K562 (cell line): ENCODE data around the gene MAD1L1. TPM values are rescaled to one million over a fixed set of nuclear protein-coding genes. Genes with fewer than 3 reads are reported as not detected.

ENCODE experiments used
- ATAC-seq: fragments of 200-7000 bp; cut with Tn5 transposase; 3 replicates; pipeline ENCODE4 v1.9.1; 2020; ENCODE audit warnings: moderate library complexity
- BruUV-seq: library from RNA; stranded (reverse); fragments of 400-500 nt; replicated peaks from 2 replicates; lab custom pipeline; 2021; lab: Mats Ljungman, UMichigan
- CTCF ChIA-PET: fragments of 300-600 bp; formaldehyde crosslinking; extraction: SDS; loops from one replicate; lab custom pipeline; 2021; ENCODE audit warnings: low intra/inter-chr PET ratio; lab: Yijun Ruan, JAX
- POLR2A ChIA-PET: fragments of 300-600, 350-650 bp; sonication (Branson Sonifier 250); formaldehyde crosslinking; extraction: SDS; loops from one replicate; lab custom pipeline; 2021; ENCODE audit warnings: antibody characterized with exemption, inconsistent platforms; lab: Yijun Ruan, JAX
- DNase-seq, 4 experiments: peaks; one replicate each; pipeline versions ENCODE4 v3.0.0 to v3.0.0-alpha.2; 2011 to 2018; ENCODE audit warnings: low spot score in 3 of 4, mixed read lengths in 3 of 4; ENCODE audit errors: extremely low read depth in 1 of 4
- FAIRE-seq: peaks from 2 replicates; lab custom pipeline; 2011; peaks lifted over from hg19 to GRCh38; lab: Jason Lieb, UNC
- H2AFZ ChIP-seq: 2 replicates; pipeline ENCODE4 v1.6.0; 2011; ENCODE audit warnings: low read depth, low read length, control low read depth, inconsistent platforms
- H3K27ac ChIP-seq: fragments of 200-600 bp; 3 replicates; pipeline ENCODE4 v1.8.0; 2011; ENCODE audit warnings: low read depth, mild to moderate bottlenecking, control low read depth, inconsistent platforms, low read length, moderate library complexity, mixed read lengths; ENCODE audit errors: extremely low read depth
- H3K27me3 ChIP-seq, 2 experiments: fragments of 300-600 bp in 1 of 2; 2 replicates in 1 of 2; 3 replicates in 1 of 2; pipeline versions ENCODE4 v1.6.0 to v1.8.0; 2011; ENCODE audit warnings: inconsistent platforms in 2 of 2, low read length in 2 of 2, mild to moderate bottlenecking in 1 of 2, mixed read lengths in 1 of 2, moderate library complexity in 1 of 2; ENCODE audit not compliant: control insufficient read depth in 2 of 2, insufficient read depth in 2 of 2
- H3K36me3 ChIP-seq: fragments of 300-600 bp; 3 replicates; pipeline ENCODE4 v1.8.0; 2011; ENCODE audit warnings: mild to moderate bottlenecking, low read length, inconsistent platforms; ENCODE audit not compliant: control insufficient read depth, insufficient read depth
- H3K4me1 ChIP-seq, 2 experiments: fragments of 200-600 bp in 1 of 2; replicated peaks in 1 of 2; 2 replicates in 1 of 2; 3 replicates in 1 of 2; pipeline versions ENCODE4 v1.5.1 to v1.8.0; 2011; ENCODE audit warnings: inconsistent platforms in 2 of 2, low read length in 2 of 2, mild to moderate bottlenecking in 1 of 2, mixed read lengths in 1 of 2, moderate library complexity in 1 of 2; ENCODE audit not compliant: control insufficient read depth in 2 of 2, insufficient read depth in 2 of 2
- H3K4me2 ChIP-seq: 2 replicates; pipeline ENCODE4 v1.6.1; 2011; ENCODE audit warnings: low read length, control low read depth, inconsistent platforms, mixed read lengths; ENCODE audit not compliant: insufficient read depth
- H3K4me3 ChIP-seq: fragments of 200-600 bp; sonication (generic), shearing (Covaris generic); 2 replicates; pipeline ENCODE4 v1.5.1; 2016; ENCODE audit warnings: control low read depth, inconsistent platforms
- H3K79me2 ChIP-seq: fragments of 200-600 bp; 3 replicates; pipeline ENCODE4 v1.8.0; 2011; ENCODE audit warnings: low read length, inconsistent platforms; ENCODE audit not compliant: control insufficient read depth, insufficient read depth
- H3K9ac ChIP-seq, 2 experiments: 2 replicates each; pipeline versions ENCODE4 v1.6.0 to v1.6.1; 2011; ENCODE audit warnings: low read depth in 2 of 2, low read length in 2 of 2, control low read depth in 1 of 2, inconsistent platforms in 1 of 2, mild to moderate bottlenecking in 1 of 2, mixed read lengths in 1 of 2; ENCODE audit not compliant: insufficient read depth in 1 of 2
- H3K9me1 ChIP-seq: one replicate; pipeline ENCODE4 v1.6.0; 2011; ENCODE audit warnings: inconsistent platforms, mild to moderate bottlenecking, low read length, moderate library complexity; ENCODE audit not compliant: control insufficient read depth, insufficient read depth
- H3K9me3 ChIP-seq: replicated peaks from 2 replicates; pipeline ENCODE4 v1.5.1; 2011; ENCODE audit warnings: low read depth, low read length, inconsistent platforms; ENCODE audit not compliant: control insufficient read depth, insufficient read depth
- H4K20me1 ChIP-seq: replicated peaks from 2 replicates; pipeline ENCODE4 v1.6.1; 2011; ENCODE audit warnings: low read length, inconsistent platforms, mixed read lengths; ENCODE audit not compliant: control insufficient read depth, insufficient read depth
- DACH1 ChIP-seq: fragments of 450-650 bp; IDR thresholded peaks from 2 replicates; pipeline ENCODE4 v1.6.1; 2018; ENCODE audit not compliant: partially characterized antibody
- RAD21 ChIP-seq, 2 experiments: fragments of 250-450 bp in 1 of 2; fragments of 450-650 bp in 1 of 2; sonication (Bioruptor Pico) in 1 of 2; formaldehyde crosslinking in 1 of 2; IDR thresholded peaks in 1 of 2; conservative IDR thresholded peaks in 1 of 2; 2 replicates each; pipeline versions ENCODE4 v1.4.0 to v1.8.0; 2020 to 2022; ENCODE audit warnings: mild to moderate bottlenecking in 2 of 2, moderate library complexity in 1 of 2
- SPI1 ChIP-seq: IDR thresholded peaks from 2 replicates; pipeline ENCODE4 v1.6.1; 2011; ENCODE audit warnings: low read depth, low read length, control low read depth, borderline replicate concordance
- WGBS: fragments of 100-300 bp; shearing (Covaris generic); methylation state at CpG from one replicate; pipeline ENCODE4 v1.1.6; 2016; ENCODE audit warnings: low coverage, mixed read lengths; ENCODE audit not compliant: insufficient coverage; ENCODE audit errors: missing lambda C conversion rate; 5-methylcytosine and 5-hydroxymethylcytosine counted together
- in situ Hi-C: fragments of 300-500 bp; cut with MboI; formaldehyde crosslinking; loops from 4 replicates; pipeline ENCODE4 v1.15.0; 2018; ENCODE audit warnings: inconsistent platforms, mixed read lengths
- intact Hi-C: fragments of 100-400 bp; cut with micrococcal nuclease; formaldehyde crosslinking; loops from 2 replicates; pipeline ENCODE4 v1.14.2; 2022
- polyA plus RNA-seq, 8 experiments: library from polyadenylated mRNA; depleted of rRNA in 4 of 8; stranded (reverse) in 5 of 8; unstranded in 3 of 8; fragments of >200 nt; fragmentation: Nextera tagmentation in 2 of 8; fragmentation: Illumina TruSeq in 1 of 8; extraction: Ambion mirVana in 2 of 8; extraction: Trizol in 1 of 8; gene quantifications; 2 replicates each; pipeline versions ENCODE4 v1.2.1 to v1.2.3, GENCODE V29; 2011 to 2014; ENCODE audit warnings: inconsistent platforms in 1 of 8, missing spikeins in 1 of 8
- total RNA-seq, 7 experiments: library from RNA; depleted of rRNA in 6 of 7; stranded (reverse); fragments of >200 nt in 6 of 7; fragmentation: Illumina TruSeq in 2 of 7; extraction: Trizol in 2 of 7; gene quantifications; 2 replicates each; pipeline versions ENCODE4 v1.2.1 to v1.2.3, GENCODE V29; 2011 to 2021; ENCODE audit warnings: low replicate concordance in 1 of 7
- TF ChIP-seq, protein P1 (sequence below): sonication (generic); formaldehyde crosslinking; IDR thresholded peaks from 2 replicates; pipeline ENCODE4 v1.8.0; 2022; ENCODE audit warnings: mild to moderate bottlenecking, missing genetic modification reagents
- TF ChIP-seq, protein P2 (sequence below): fragments of 250-450 bp; sonication (Bioruptor Pico); IDR thresholded peaks from 2 replicates; pipeline ENCODE4 v1.4.0; 2020; ENCODE audit warnings: mild to moderate bottlenecking

MAD1L1 gene
- total and polyA plus RNA-seq, 9 of the 15 experiments (the other 6 are each of a cell fraction or from before 2014, with no cell fraction given), result 1.7 to 89.7 (median 18.0) TPM

- intact Hi-C loops, result no loop called here
- Histone ChIP-seq H3K79me2 (no peaks in the 10 kb centered on the region), H3K4me1 (peaks cover 0 to 16% of the 10 kb centered on the region in 2 experiments; a peak in 1 of 5 replicates), H2AFZ (no peak overlapping the region), H3K9me3 (no peaks in the 10 kb centered on the region), H3K27me3 (no peaks in the 10 kb centered on the region), H4K20me1 (peaks cover 8% of the 10 kb centered on the region), H3K4me3 (no peak overlapping the region), H3K27ac (no peak overlapping the region; the same call in 2 of the 3 replicates), H3K9ac (no peak overlapping the region), H3K4me2 (no peak overlapping the region), H3K9me1 (peaks cover 3% of the 10 kb centered on the region), H3K36me3 (peaks cover 20% of the 10 kb centered on the region; the same call in 2 of the 3 replicates)
- POLR2A ChIA-PET, result interaction anchor here (0.5 to 1.7 kb wide), 3 partner anchors 10 to 485 kb away, joined by 3 to 4 read pairs (median 3); no protein-coding TSS in a partner anchor
- ATAC-seq (peak; percentile 58), FAIRE-seq (no peak), DNase-seq (no peak)
- TF ChIP-seq, protein P1, sequence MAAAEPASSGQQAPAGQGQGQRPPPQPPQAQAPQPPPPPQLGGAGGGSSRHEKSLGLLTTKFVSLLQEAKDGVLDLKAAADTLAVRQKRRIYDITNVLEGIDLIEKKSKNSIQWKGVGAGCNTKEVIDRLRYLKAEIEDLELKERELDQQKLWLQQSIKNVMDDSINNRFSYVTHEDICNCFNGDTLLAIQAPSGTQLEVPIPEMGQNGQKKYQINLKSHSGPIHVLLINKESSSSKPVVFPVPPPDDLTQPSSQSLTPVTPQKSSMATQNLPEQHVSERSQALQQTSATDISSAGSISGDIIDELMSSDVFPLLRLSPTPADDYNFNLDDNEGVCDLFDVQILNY (CRISPR knock-in tag), result no peak
- TF ChIP-seq, protein P2, sequence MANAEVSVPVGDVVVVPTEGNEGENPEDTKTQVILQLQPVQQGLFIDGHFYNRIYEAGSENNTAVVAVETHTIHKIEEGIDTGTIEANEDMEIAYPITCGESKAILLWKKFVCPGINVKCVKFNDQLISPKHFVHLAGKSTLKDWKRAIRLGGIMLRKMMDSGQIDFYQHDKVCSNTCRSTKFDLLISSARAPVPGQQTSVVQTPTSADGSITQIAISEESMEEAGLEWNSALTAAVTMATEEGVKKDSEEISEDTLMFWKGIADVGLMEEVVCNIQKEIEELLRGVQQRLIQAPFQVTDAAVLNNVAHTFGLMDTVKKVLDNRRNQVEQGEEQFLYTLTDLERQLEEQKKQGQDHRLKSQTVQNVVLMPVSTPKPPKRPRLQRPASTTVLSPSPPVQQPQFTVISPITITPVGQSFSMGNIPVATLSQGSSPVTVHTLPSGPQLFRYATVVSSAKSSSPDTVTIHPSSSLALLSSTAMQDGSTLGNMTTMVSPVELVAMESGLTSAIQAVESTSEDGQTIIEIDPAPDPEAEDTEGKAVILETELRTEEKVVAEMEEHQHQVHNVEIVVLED (CRISPR knock-in tag), result no peak
- TF ChIP-seq DACH1 (no peak), SPI1 (peak; percentile 17; the same call in 1 of the 2 replicates), RAD21 (CRISPR knock-in tag; conservative IDR thresholded peaks at IDR 0.05 in 1 of 2, IDR thresholded peaks at IDR 0.05 in 1 of 2) (0 out of 4 replicates have a peak, but pooled peaks of 1 of the 2 experiments have one; percentile 5)
- WGBS, result 78% methylated on average over 6 of the region's 6 CpGs
- CTCF ChIA-PET, result no interaction called here
- in situ Hi-C loops, result no loop called here
- no TSS peak for BruUV-seq
Observed at GRCh38 chr7:2171855-2172254, 60.9 kb downstream of the MAD1L1 start.
